Suprapubic skin (tissue), 4 donors: Measurements from ENCODE around the gene KRR1.

Experiments used
- CTCF ChIP-seq, 2 donors: fragments of 200-600 bp in 1 of 2; fragments of 450-650 bp in 1 of 2; sonication (generic) in 1 of 2; IDR thresholded peaks; one replicate each; pipeline ENCODE4 v1.5.1; 2016 to 2019; ENCODE audit warnings: antibody characterized with exemption in 2 of 2, mild to moderate bottlenecking in 1 of 2, moderate library complexity in 1 of 2
- EP300 ChIP-seq: sonication (generic); formaldehyde crosslinking; IDR thresholded peaks from one replicate; pipeline ENCODE4 v1.6.1; 2017; ENCODE audit warnings: antibody characterized with exemption
- POLR2A ChIP-seq, 2 donors: fragments of 450-650 bp; IDR thresholded peaks; one replicate each; pipeline ENCODE4 v1.6.1; 2017; ENCODE audit warnings: antibody characterized with exemption in 2 of 2, mild to moderate bottlenecking in 2 of 2, moderate library complexity in 2 of 2
- POLR2AphosphoS5 ChIP-seq, 3 donors: sonication (generic); formaldehyde crosslinking; IDR thresholded peaks; one replicate each; pipeline ENCODE4 v1.6.1; 2017; ENCODE audit warnings: antibody characterized with exemption in 3 of 3

DNA sequence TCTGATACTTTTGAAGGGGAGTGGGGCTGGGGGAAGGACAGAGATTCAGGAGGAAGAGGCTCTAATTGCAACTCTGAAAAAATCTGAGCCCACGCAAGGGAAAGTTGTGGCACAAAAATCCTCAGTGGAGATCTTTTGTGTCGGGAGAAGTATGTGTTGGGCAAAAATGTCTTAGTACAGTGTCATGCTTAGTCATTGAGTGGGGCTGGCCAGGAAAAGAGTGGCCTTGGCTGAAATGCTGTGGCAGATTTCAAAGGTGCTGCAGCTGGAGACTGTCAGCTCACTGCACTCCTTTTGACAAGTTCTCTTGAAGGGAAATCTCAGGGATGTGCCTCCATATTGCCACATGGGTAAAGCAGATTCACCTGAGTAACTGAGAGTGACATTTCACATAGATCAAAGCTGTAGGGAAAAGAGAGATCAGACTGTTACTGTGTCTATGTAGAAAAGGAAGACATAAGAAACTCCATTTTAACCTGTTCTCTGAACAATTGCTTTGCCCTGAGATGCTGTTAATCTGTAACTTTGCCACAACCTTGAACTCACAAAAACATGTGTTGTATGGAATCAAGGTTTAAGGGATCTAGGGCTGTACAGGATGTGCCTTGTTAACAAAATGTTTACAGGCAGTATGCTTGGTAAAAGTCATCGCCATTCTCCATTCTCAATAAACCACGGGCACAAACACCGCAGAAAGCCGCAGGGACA is 66.8 kb downstream of the KRR1 start:
- TF ChIP-seq CTCF (IDR thresholded peaks at IDR 0.05) (no peak), POLR2A (IDR thresholded peaks at IDR 0.05) (no peak), EP300 (no peak), POLR2AphosphoS5 (IDR thresholded peaks at IDR 0.05) (no peak)
